CD4-positive, alpha-beta T cell treated with Interleukin-4 for 1 hour (primary cell): Measurements from ENCODE around the gene ZNF609.

ENCODE experiments used
- DNase-seq, 2 donors: peaks; one replicate each; pipeline ENCODE4 v3.0.0-alpha.2; 2020 to 2022

Gene ZNF609

DNA sequence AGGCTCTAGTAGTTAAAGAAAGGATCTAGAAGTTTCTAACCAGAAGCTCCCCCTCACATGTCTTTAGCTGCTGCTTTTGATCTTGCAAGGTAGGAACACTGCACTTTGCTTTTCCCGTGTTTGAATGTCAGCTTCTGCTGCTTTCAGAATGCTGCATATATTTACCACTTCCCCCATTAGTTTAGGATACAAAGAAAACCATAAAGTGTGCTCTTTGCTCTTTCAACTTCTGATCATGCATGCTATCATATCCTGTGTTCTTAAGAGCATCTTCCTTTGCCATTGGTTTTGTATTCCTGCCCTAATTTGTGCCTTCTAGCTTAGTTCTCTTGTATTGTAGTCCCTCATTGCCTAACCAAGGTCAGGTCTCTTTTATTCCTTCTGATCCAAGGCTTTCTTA lies 43.3 kb downstream of the ZNF609 start:
- DNase-seq: peak in 1 of 2 donors; percentile 29

DNA sequence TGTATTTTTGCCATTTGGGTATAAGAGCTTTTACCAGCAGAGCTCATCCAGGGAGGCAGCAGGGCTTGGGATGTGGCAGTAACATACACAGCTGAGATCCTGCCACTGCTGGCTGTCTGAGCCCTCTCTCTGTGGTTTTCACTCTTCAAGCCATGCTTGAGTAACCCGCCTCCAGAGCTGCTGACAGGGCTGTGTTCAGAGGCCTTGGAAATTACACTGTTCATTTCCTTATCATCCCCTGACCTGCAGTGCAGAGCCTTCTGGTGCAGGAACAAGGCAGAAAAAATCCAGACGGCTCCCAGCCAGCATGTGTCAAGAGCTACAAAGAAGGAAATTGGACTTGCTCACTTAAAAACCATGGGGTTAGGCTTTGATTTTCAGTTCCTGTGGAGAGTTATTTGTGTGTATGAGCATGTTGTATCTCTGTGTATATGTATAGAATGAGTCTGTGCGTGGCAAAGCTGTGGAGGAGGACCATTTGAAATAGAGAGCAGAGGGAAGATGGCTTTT lies 47.0 kb downstream of the ZNF609 start:
- DNase-seq: peak; percentile 12

DNA sequence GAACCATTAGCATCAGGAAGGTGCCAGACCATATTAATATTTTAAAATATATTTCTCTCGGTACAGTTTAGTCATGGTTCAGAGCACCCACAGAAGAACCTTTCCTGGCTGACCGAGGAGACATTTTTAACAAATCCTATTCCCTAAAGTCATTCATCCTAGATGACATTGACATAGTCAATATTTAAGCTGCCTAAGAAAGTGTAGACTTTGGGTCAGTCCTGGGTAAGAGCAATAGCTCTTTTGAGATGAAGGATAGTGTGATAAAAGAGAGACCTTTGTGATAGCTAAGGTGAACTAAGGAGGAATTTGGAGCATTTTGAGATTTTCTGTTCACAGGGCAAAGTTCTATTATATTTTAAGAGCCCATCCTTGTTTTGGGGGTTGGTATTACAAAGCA lies 47.5 kb downstream of the ZNF609 start:
- no peak for DNase-seq

GRCh38 chr15:64513823-64514222 lies 53.4 kb downstream of the ZNF609 start:
- DNase-seq: no peak

DNA sequence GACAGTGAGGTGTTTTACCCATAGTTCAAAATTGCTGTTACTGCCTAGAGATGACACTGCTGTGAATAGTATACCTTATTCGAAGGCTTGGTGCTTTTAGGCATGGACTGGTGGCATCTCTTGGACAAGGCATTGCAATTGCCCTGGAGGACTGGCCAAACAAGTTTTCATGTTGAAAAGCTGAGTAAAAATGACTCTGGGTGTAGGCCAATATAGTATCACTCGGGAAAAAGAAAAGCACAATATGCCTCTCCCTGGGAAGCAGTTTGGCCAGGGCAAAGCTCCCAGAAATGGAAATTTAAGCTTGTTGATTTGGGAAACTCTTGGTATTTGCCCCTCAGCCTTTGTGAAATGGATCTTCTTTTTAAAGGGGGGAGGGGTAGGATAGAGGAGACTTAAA lies 54.8 kb downstream of the ZNF609 start:
- DNase-seq: no peak

DNA sequence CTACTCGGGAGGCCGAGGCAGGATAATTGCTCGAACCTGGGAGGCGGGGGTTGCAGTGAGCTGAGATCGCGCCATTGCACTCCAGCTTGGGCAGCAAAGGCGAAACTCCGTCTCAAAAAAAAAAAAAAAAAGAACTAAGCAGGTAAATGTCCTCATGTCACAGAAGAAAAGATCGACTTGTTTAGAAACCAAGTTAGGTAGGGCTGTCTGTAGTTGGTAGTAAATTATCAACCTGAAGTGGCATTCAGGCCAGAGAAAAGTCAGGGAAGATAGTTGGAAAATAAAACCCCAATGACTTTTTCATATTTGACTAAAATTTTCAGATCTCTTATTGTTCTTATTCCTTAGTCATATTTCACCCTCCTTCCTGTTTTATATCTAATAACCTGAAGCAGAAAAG lies 55.4 kb downstream of the ZNF609 start:
- no peak for DNase-seq

- DNase-seq: no peak
These were observed 59.5 kb downstream of the ZNF609 start for GRCh38 chr15:64519897-64520296.

DNA sequence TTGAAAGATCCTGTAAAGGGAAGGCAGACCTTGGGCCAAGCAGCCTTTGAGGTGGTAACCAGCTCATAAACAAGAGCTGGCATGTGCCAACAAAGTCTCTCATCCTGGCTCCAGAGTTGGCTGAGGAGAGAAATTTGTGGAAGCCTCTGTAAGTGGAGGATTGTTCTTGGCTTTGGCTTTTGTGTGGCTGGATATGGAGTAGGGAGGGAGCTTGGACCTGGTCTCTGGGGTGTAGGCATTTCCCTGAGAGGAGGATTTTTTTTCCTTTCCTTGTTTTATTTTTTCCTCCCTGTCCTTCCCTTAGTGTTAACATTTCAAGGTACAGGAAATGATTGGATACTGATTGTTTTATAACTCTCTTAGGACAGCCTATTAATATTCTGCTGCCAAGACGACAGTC lies 60.8 kb downstream of the ZNF609 start:
- no peak for DNase-seq

GRCh38 chr15:64521726-64522164 lies 61.4 kb downstream of the ZNF609 start:
- no peak for DNase-seq

- DNase-seq: no peak
These were observed 61.9 kb downstream of the ZNF609 start for GRCh38 chr15:64522226-64522823.

- DNase-seq: no peak
These were observed 62.9 kb downstream of the ZNF609 start for GRCh38 chr15:64523240-64523639.

DNA sequence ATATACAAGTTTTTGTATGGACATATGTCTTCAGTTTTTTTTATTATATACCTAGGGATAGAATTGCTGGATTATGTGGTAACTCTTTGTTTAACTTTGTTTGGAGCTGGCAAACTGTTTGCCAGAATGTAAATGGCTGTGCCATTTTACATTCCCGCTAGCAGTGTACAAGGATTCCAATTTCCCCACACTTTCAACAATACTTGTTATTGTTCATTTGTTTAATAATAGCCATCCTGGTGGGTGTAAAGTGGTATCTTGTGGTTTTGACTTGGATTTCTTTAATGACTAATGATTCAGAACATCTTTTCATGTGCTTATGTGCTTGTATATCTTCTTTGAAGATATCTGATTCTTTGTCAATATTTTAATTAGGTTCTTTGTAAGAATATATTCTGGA lies 64.4 kb downstream of the ZNF609 start:
- no peak for DNase-seq

GRCh38 chr15:64525828-64526530 lies 65.6 kb downstream of the ZNF609 start:
- DNase-seq: no peak

DNA sequence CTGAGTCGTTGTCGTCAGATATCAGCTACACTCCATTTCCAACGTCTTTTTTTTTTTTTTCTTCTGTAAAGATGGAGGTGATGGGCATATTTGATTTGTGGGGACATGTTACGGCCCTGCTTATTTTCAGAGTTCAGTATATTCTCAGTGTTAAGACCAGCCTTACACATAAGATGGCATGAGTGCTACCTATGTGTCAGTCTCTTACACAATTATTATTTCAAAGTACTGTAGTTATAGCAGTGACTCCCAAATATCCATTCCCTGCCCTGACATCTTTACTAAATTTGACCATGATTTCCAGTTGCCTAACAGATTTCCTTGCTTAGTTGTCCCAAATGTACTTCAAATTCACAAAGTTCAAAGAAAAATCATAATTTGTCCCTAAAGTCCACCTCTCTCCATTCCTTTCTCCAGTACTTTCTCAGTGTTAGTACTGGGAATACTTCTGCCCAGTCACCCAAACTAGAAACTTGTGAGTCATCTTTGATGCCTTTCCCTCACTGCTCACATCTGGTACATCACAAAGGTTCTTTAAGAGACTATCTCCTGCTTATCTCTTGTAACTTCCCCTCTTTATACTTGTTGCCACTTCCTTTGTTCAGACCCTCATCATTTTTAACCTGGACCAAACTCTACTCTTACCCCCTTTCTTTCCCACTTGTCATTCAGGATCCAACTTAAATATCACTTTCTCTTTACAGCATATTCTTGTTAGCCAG lies 67.0 kb downstream of the ZNF609 start:
- DNase-seq: no peak

DNA sequence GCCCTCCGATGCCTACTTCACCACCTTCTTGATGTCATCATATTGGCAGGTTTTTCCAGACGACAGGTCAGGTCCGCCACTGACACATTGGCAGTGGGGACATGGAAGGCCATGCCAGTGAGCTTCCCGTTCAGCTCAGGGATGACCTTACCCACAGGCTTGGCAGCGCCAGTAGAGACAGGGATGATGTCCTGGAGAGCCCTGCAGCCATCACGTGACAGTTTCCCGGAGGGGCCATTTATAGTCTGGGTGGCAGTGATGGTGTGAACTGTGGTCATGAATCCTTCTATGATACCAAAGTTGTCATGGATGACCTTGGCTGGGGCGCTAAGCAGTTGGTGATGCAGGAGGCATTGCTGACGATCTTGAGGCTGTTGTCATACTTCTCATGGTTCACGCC lies 68.5 kb downstream of the ZNF609 start:
- DNase-seq: no peak

GRCh38 chr15:64530472-64530871 lies 70.1 kb downstream of the ZNF609 start:
- no peak for DNase-seq

DNA sequence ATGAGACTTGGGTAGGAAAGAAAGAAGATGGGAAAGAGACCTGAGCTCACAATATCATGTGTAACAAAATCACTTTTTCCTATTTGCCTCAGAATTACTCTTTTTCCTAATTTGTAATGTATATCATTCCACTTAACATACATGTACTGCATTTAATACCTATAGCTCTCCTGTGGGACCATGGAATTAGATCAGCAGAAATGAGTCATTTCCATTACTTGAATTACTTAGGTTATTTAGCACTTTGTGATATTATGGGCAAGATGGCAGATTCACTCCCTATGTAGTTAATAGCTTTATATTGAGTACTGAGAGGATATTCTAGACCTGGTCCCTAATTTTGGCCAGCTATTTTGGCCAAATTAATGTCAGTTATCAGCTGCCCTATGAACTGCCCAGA lies 70.5 kb downstream of the ZNF609 start:
- no peak for DNase-seq

DNA sequence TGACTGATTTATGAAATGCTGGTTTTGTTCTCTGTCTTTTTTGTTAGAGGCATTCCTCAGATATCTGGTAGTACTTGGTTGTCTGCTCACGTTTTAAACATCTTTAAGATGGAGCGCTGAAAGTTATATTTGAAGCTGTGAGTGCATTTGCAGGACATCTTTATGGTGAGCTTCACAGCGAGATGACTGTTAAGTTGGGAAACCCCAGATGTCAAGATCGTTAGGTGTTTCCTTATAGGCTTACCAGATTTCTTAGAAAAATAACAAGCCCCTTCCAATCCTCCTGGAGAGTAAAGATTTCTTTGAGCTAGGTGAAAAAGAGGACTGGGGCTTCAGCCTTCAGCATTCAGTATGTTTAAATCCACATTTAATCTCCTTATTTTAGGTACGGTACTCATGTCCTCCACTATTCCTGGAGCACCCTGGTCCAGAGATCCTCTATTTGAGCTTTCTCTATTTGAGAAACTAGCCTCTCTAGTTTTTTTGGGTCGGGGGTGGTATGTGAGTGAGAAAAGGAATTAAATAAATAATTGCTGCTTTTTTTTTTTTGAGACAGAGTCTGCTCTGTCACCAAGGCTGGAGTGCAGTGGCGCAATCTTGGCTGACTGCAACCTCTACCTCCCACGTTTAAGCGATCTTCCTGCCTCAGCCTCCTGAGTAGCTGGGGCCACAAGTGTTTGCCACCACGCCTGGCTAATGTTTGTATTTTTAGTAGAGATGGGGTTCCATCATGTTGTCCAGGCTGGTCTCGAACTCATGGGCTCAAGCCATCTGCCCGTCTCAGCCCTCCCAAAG lies 72.3 kb downstream of the ZNF609 start:
- DNase-seq: no peak

DNA sequence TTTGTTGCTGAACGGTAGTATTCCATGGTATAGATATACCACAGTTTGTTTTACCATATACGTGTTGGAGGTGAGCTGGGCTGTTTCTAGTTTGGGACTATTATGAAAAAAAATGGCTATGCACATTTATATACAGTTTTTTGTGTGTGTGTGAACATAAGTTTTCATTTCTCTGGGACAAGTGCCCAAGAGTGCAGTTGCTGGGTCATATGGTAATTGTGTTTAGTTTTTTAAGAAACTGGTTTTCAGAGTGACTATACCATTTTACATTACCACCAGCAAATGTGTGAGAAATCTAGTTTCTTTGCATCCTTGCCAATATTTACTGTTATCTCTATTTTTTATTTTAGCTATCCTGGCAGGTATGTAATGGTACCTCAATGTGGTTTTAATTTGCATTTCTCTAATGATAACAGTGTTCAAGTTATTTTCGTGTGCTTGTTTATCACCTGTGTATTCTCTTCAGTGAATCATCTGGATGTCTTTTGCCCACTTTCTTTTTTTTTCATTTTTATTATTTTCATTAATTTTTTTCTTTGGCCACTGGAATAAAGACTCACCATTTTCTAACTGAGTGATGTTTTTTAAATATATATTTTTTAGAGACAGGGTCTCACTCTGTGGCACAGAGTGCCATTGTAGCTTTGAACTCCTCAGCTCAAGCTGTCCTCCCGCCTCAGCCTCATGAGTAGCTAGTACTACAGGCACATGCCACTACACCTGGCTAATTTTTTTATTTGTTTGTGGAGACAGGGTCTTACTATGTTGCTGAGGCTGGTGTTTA lies 75.3 kb downstream of the ZNF609 start:
- DNase-seq: no peak

DNA sequence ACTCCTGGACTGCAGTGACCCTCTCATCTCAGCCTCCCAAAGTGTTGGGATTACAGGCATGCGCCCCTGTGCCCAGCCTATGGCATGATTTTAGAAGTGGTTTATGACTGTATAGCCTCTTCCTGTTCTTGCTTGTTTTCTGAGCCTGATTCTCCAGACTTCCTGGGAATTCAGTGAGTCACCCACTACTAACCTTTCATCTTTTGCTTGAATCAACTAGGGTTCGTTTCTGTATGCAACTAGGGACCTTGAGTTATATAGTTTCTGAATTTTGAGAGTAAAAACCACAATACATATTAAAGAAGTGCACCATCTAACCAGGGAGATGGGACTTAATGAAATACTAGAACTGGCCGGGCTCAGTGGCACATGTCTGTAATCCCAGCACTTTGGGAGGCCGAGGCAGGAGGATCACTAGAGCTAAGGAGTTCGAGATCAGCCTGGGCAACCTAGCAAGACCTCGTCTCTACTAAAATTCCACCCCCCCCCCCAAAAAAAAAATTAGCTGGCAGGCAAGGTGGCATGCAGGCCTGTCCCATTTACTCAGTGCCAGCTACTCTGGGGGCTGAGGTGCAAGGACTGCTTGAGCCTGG lies 76.0 kb downstream of the ZNF609 start:
- DNase-seq: peak; percentile 18 to 29

DNA sequence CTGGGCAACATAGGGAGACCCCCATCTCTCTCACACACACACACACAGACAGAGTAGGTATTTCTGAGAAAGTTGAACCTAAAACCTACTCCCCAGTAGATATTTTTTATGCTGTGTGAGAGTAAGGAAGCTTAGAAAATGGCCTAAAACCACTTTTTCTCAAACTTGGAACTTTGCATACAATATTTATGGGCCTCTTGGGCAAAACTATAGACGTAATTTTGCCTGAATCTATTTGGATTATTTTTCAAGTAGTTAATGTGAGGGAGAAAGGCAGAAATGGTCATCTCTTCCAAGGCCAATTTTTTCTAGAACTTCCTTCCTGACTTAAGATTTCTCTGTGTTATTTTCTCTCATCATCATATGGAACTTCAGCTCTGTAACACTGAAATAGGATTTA lies 81.7 kb downstream of the ZNF609 start:
- DNase-seq: no peak

GRCh38 chr15:64544450-64544849 lies 84.1 kb downstream of the ZNF609 start:
- no peak for DNase-seq
